ENCODE data around the gene XCL1. TPM values are rescaled to one million over a fixed set of nuclear protein-coding genes. Genes with fewer than 3 reads are reported as not detected.

The XCL1 gene
- total and polyA plus RNA-seq, 10 of the 15 experiments (the other 5 are each of a cell fraction or from before 2014, with no cell fraction given): 0.68 to 1,222 (median 12.2) TPM

GRCh38 chr1:168607872-168608428, 31.5 kb downstream of the XCL1 start (continued):
- no peak for TF ChIP-seq CBX3 (IDR thresholded peaks at IDR 0.05; ENCODE audit: borderline replicate concordance, low read depth)

- Histone ChIP-seq H3K4me2 (ENCODE audit: control insufficient read depth, insufficient read depth) (no peak overlapping the region), H3K79me2 (ENCODE audit: control insufficient read depth, insufficient read depth, low read length) (no peaks in the 10 kb centered on the region), H2AFZ (ENCODE audit: control insufficient read depth, low read depth, low read length) (no peak overlapping the region), H3K4me1 (ENCODE audit: control insufficient read depth, insufficient read depth, low read length) (no peaks in the 10 kb centered on the region), H3K9me3 (replicated peaks; ENCODE audit: control insufficient read depth, insufficient read depth, low read length) (no peaks in the 10 kb centered on the region), H3K9ac (ENCODE audit: control insufficient read depth, insufficient read depth, low read length) (no peak overlapping the region), H3K4me3 (no peak overlapping the region), H4K20me1 (ENCODE audit: control insufficient read depth, insufficient read depth) (no peaks in the 10 kb centered on the region), H3K27ac (ENCODE audit: control insufficient read depth, insufficient read depth) (no peak overlapping the region), H3K27me3 (replicated peaks in 1 of 2; ENCODE audit: control insufficient read depth in 2 of 2, insufficient read depth in 2 of 2, low read length in 1 of 2) (peaks cover 0 to 4% of the 10 kb centered on the region in 2 experiments; a peak in 2 of 4 replicates), H3K36me3 (ENCODE audit: control insufficient read depth in 2 of 2, insufficient read depth in 2 of 2, low read length in 1 of 2) (no peaks in the 10 kb centered on the region)
- no peak for TF ChIP-seq SIX5 (IDR thresholded peaks at IDR 0.05; ENCODE audit: low read depth, low read length, severe bottlenecking)
- TF ChIP-seq BACH1 (IDR thresholded peaks at IDR 0.05; ENCODE audit: borderline replicate concordance): no peak
- TF ChIP-seq, protein P1, sequence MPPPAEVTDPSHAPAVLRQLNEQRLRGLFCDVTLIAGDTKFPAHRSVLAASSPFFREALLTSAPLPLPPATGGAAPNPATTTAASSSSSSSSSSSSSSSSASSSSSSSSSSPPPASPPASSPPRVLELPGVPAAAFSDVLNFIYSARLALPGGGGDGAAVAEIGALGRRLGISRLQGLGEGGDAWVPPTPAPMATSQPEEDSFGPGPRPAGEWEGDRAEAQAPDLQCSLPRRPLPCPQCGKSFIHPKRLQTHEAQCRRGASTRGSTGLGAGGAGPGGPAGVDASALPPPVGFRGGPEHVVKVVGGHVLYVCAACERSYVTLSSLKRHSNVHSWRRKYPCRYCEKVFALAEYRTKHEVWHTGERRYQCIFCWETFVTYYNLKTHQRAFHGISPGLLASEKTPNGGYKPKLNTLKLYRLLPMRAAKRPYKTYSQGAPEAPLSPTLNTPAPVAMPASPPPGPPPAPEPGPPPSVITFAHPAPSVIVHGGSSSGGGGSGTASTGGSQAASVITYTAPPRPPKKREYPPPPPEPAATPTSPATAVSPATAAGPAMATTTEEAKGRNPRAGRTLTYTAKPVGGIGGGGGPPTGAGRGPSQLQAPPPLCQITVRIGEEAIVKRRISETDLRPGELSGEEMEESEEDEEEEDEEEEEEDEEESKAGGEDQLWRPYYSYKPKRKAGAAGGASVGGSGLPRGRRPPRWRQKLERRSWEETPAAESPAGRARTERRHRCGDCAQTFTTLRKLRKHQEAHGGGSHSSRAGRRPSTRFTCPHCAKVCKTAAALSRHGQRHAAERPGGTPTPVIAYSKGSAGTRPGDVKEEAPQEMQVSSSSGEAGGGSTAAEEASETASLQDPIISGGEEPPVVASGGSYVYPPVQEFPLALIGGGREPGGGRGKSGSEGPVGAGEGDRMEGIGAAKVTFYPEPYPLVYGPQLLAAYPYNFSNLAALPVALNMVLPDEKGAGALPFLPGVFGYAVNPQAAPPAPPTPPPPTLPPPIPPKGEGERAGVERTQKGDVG (CRISPR knock-in tag; IDR thresholded peaks at IDR 0.05): no peak
- no peak for TF ChIP-seq YBX1 (IDR thresholded peaks at IDR 0.05)
- TF ChIP-seq ZZZ3 (IDR thresholded peaks at IDR 0.05; ENCODE audit: control insufficient read depth, insufficient read length, low read depth): no peak
- TF ChIP-seq, protein P2, sequence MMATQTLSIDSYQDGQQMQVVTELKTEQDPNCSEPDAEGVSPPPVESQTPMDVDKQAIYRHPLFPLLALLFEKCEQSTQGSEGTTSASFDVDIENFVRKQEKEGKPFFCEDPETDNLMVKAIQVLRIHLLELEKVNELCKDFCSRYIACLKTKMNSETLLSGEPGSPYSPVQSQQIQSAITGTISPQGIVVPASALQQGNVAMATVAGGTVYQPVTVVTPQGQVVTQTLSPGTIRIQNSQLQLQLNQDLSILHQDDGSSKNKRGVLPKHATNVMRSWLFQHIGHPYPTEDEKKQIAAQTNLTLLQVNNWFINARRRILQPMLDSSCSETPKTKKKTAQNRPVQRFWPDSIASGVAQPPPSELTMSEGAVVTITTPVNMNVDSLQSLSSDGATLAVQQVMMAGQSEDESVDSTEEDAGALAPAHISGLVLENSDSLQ (IDR thresholded peaks at IDR 0.05): no peak
- no peak for TF ChIP-seq JUNB (IDR thresholded peaks at IDR 0.05)
- TF ChIP-seq CREB1 (IDR thresholded peaks at IDR 0.05; ENCODE audit: low read depth): no peak
- no peak for TF ChIP-seq POU2F2 (IDR thresholded peaks at IDR 0.05; ENCODE audit: borderline replicate concordance, low read depth, low read length)
- no peak for ATAC-seq
- no peak for FAIRE-seq
- CTCF ChIA-PET: interaction anchor here (1.1 to 12.1 kb wide), 7 partner anchors 8 to 741 kb away, joined by 3 to 240 read pairs (median 5); no protein-coding TSS in a partner anchor
- SMC1A ChIA-PET (ENCODE audit: uncharacterized antibody, unreplicated experiment): interaction anchor here (0.9 to 13.3 kb wide), 9 partner anchors 9 to 741 kb away, joined by 3 to 314 read pairs (median 5); no protein-coding TSS in a partner anchor
- no TSS peak for BruUV-seq (replicated peaks)
- WGBS (ENCODE audit: insufficient coverage, insufficient replicate concordance, low lambda C conversion rate, missing lambda C conversion rate): 68% methylated on average over 20 of the region's 20 CpGs
- POLR2A ChIA-PET: interaction anchor here (0.6 to 1.5 kb wide), 2 partner anchors 102 to 751 kb away, joined by 3 read pairs; no protein-coding TSS in a partner anchor
- intact Hi-C loops (cut with micrococcal nuclease; ENCODE audit: unreplicated experiment) (loop anchor here (10.0 kb wide), 1 partner anchor 1106 kb away; the partner anchor contains the start of gene SELL), in situ Hi-C loops (cut with MboI) (loop anchor here (5.0 kb wide), 1 partner anchor 933 kb away; no protein-coding TSS in a partner anchor)
- RAD21 ChIA-PET (ENCODE audit: unreplicated experiment): interaction anchor here (0.8 to 2.9 kb wide), 6 partner anchors 28 to 740 kb away, joined by 3 to 17 read pairs (median 3); no protein-coding TSS in a partner anchor
- DNase-seq (ENCODE audit: low read depth, low spot score): no peak
These were observed 32.7 kb downstream of the XCL1 start for GRCh38 chr1:168608796-168609715.
